Right cardiac atrium (tissue), 5 donors: Measurements from ENCODE around the gene TMED6. TPM values are rescaled to one million over a fixed set of nuclear protein-coding genes. Genes with fewer than 3 reads are reported as not detected.

Experiments used
- ATAC-seq, 2 donors: fragments of 200-7000 bp; cut with Tn5 transposase; one replicate each; pipeline versions ENCODE4 v1.8.0 to v1.9.1; 2020; ENCODE audit warnings: moderate library complexity in 2 of 2, mild to moderate bottlenecking in 1 of 2
- DNase-seq, 3 donors: peaks; one replicate each; pipeline ENCODE4 v3.0.0-alpha.2; 2020
- H3K27ac ChIP-seq: one replicate; pipeline ENCODE4 v1.5.1; 2013; ENCODE audit warnings: mild to moderate bottlenecking, low read length, control low read depth, moderate library complexity
- H3K27me3 ChIP-seq: one replicate; pipeline ENCODE4 v1.6.1; 2013; ENCODE audit not compliant: control insufficient read depth, insufficient read depth
- H3K4me1 ChIP-seq: one replicate; pipeline ENCODE4 v1.6.1; 2013; ENCODE audit warnings: low read length; ENCODE audit not compliant: control insufficient read depth, insufficient read depth
- H3K4me3 ChIP-seq: one replicate; pipeline ENCODE4 v1.5.1; 2013; ENCODE audit warnings: low read length, control low read depth
- H3K9me3 ChIP-seq: one replicate; pipeline ENCODE4 v1.6.1; 2013; ENCODE audit warnings: low read length; ENCODE audit not compliant: control insufficient read depth
- WGBS: extraction: QIAGEN DNeasy Blood & Tissue Kit; methylation state at CpG from one replicate; pipeline ENCODE4 v1.1.7; 2013; 5-methylcytosine and 5-hydroxymethylcytosine counted together
- intact Hi-C, 4 donors: fragments of 100-400 bp; cut with DNase I; formaldehyde crosslinking; loops; one replicate each; pipeline versions ENCODE4 v1.11.0 to v1.14.0; 2022 to 2023
- polyA plus RNA-seq: library from polyadenylated mRNA; stranded (reverse); fragments of 200-250 nt; gene quantifications from one replicate; pipeline ENCODE4 v1.2.3, GENCODE V29; 2013
- total RNA-seq, 4 donors: library from RNA; stranded (reverse); fragmentation: NEBNext Ultra II Directional; extraction: Animal tissue kit (Norgen Biotek cat#: 25700); gene quantifications; one replicate each; pipeline ENCODE4 v1.2.1, GENCODE V29; 2021
- donor health status: healthy with polysubstance abuse.
- donor health status: DM: no; HTN: yes; CAD: no.
- donor health status: DM: no; HTN: no; CAD: no.
- donor health status: DM: no; HTN: yes; CAD: no; lungs with severe emphysema.
- donor health status: DM: yes; HTN: yes; CAD: no.

TMED6 gene
- total and polyA plus RNA-seq, 5 donors, result 0.49 to 0.76 TPM; not detected in 3

DNA sequence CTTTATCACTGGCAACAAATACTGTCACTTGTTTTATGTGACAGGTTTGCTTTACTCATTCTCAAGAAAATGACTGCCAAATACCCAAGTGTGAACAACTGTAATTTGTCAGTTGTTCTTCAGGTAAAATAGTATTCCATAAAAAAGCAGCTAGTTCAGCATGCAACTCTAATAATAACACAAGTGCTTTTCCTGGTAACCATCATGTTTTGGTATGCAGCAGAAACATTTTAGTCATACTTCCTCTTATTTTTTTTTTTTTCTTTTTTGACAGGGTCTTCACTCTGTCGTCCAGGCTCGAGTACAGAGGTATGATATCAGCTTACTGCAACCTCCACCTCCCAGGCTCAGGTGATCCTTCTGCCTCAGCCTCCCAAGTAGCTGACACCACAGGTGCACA lies 29.6 kb upstream of the TMED6 start:
- Histone ChIP-seq H3K27ac (no peak overlapping the region), H3K4me3 (no peak overlapping the region), H3K27me3 (no peaks in the 10 kb centered on the region), H3K9me3 (no peaks in the 10 kb centered on the region), H3K4me1 (no peaks in the 10 kb centered on the region)
- ATAC-seq (no peak), DNase-seq (no peak)
- intact Hi-C loops, result no loop called here
- 53% methylated on average over 2 of the region's 2 CpGs for WGBS

DNA sequence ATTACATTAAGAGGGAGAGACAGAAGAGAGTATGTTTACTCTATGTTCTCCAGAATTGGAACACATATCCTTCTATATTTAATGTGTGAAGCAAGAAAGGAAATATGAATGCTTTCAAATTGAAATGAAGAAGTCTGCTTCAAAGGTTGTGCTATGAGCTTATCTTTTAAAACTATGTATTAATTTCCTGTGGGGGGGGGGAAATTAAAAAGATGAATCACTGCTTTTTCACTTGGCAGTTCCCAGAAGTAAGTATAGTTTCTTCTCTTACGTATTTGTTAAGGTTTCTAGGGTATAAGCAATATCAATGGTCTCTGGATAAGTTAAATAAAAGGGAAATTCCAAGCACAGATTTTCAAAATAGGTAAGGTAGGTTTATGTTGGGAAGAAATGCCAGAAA lies 27.2 kb upstream of the TMED6 start:
- WGBS, result 74% methylated on average over 1 of the region's 1 CpG
- Histone ChIP-seq H3K4me3 (no peak overlapping the region), H3K4me1 (no peaks in the 10 kb centered on the region), H3K9me3 (no peaks in the 10 kb centered on the region), H3K27me3 (no peaks in the 10 kb centered on the region), H3K27ac (no peak overlapping the region)
- intact Hi-C loops, result no loop called here
- ATAC-seq (no peak), DNase-seq (no peak)

- H3K27ac ChIP-seq, result no peak overlapping the region
- H3K27me3 ChIP-seq, result no peaks in the 10 kb centered on the region
- H3K9me3 ChIP-seq, result no peaks in the 10 kb centered on the region
- no peaks in the 10 kb centered on the region for H3K4me1 ChIP-seq
- DNase-seq (no peak), ATAC-seq (no peak)
- 97% methylated on average over 1 of the region's 1 CpG for WGBS
- intact Hi-C loops, result no loop called here
- no peak overlapping the region for H3K4me3 ChIP-seq
Observed at GRCh38 chr16:69378036-69378435, 26.4 kb upstream of the TMED6 start.

DNA sequence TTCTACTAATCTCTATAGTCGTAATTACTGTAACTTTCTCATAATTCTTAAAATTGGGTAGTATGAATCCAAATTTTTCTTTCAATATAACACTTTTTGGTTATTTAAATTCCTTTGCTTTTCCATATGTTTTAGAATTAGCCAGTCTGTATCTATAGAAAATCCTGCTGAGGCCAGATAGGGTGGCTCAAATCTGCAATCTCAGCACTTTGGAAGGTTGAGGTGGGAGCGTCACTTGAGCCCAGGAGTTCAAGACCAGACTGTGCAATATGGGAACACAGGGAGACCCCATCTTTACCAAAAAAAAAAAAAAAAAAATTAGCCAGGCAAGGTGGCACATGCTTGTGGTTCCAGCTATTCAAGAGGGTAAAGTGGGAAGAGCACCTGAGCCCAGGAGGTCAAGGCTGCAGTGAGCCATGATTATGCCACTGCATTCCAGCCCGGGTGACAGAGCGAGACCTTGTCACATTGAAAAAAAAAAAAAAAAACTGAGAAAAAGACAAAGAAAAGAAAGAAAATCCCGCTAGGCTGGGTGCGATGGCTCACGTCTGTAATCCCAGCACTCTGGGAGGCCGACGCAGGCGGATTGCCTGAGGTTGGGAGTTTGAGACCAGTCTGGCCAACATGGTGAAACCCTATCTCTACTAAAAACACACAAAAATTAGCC lies 24.9 kb upstream of the TMED6 start:
- intact Hi-C loops, result no loop called here
- Histone ChIP-seq H3K4me1 (no peaks in the 10 kb centered on the region), H3K27me3 (no peaks in the 10 kb centered on the region), H3K4me3 (no peak overlapping the region), H3K27ac (no peak overlapping the region), H3K9me3 (no peaks in the 10 kb centered on the region)
- ATAC-seq (no peak), DNase-seq (no peak)
- 96% methylated on average over 10 of the region's 10 CpGs for WGBS

DNA sequence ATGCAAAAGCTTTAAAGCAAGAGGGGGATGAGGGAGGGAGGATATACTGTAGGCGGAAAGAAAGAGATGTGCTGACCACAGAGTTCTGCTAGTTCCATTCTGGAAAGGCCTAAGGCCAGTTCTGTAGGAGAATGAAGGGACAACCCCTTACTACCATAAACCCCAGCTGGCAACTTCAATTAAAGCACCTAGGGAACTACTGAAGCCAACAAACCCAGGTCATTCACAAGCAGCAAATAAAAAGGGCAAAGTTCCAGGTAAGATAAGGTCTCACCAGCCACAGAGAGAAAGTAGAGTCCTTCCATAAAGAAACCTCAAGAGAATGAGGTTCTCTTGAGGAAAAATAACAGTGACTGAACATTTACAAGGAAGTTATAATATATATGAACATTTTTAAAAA lies 21.4 kb upstream of the TMED6 start:
- Histone ChIP-seq H3K4me1 (no peaks in the 10 kb centered on the region), H3K9me3 (no peaks in the 10 kb centered on the region), H3K27me3 (no peaks in the 10 kb centered on the region), H3K4me3 (no peak overlapping the region), H3K27ac (no peak overlapping the region)
- DNase-seq, result no peak
- intact Hi-C loops, result no loop called here
- WGBS, result 92% methylated on average over 1 of the region's 1 CpG
- no peak for ATAC-seq

DNA sequence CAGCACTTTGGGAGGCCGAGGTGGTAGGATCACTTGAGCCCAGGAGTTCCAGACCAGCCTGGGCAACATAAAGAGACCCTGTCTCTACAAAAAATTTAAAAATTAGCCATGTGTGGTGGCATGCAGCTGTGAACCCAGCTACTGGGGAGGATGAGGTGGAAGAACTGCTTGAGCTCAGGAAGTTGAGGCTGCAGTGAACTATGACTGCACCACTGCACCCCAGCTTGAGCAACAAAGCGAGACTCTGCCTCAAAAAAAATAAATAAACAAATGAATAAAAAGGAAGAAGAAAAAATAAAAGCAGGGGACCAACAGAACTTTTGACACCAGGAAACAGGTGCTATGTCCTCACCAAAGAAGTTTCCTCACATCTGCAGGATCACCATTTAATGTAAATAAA lies 20.0 kb upstream of the TMED6 start:
- Histone ChIP-seq H3K27me3 (no peaks in the 10 kb centered on the region), H3K4me3 (no peak overlapping the region), H3K27ac (no peak overlapping the region), H3K4me1 (no peaks in the 10 kb centered on the region), H3K9me3 (no peaks in the 10 kb centered on the region)
- ATAC-seq (no peak), DNase-seq (no peak)
- intact Hi-C loops, result no loop called here
- 93% methylated on average over 2 of the region's 2 CpGs for WGBS

DNA sequence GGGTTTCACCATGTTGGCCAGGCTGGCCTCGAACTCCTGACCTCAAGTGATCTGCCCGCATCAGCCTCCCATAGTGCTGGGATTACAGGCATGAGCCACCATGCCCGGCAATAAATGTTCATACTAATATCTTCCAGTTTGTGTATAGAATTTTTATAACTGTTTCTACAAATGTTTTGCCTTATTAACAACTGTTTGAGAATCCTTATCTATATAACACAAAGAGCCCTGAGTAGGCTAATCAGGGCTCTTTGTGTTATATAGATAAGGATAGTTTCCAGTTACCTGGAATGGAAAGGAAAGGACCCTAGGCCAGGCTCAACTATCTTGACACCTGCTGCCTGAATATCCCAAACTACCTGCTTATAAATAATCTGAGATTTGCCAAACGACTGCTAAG lies 17.3 kb upstream of the TMED6 start:
- no peak overlapping the region for H3K27ac ChIP-seq
- no peaks in the 10 kb centered on the region for H3K9me3 ChIP-seq
- DNase-seq (no peak), ATAC-seq (no peak)
- no peak overlapping the region for H3K4me3 ChIP-seq
- 96% methylated on average over 4 of the region's 4 CpGs for WGBS
- no peaks in the 10 kb centered on the region for H3K4me1 ChIP-seq
- no peaks in the 10 kb centered on the region for H3K27me3 ChIP-seq
- intact Hi-C loops, result no loop called here

- H3K27me3 ChIP-seq, result no peaks in the 10 kb centered on the region
- ATAC-seq (no peak), DNase-seq (no peak)
- no peak overlapping the region for H3K27ac ChIP-seq
- no peaks in the 10 kb centered on the region for H3K9me3 ChIP-seq
- H3K4me1 ChIP-seq, result no peaks in the 10 kb centered on the region
- intact Hi-C loops, result no loop called here
- 64% methylated on average over 7 of the region's 7 CpGs for WGBS
- no peak overlapping the region for H3K4me3 ChIP-seq
Observed at GRCh38 chr16:69367980-69368379, 16.4 kb upstream of the TMED6 start.

- H3K27ac ChIP-seq, result no peak overlapping the region
- intact Hi-C loops, result no loop called here
- WGBS, result 91% methylated on average over 7 of the region's 7 CpGs
Observed at GRCh38 chr16:69366431-69366830, 14.8 kb upstream of the TMED6 start.

GRCh38 chr16:69365901-69366300 lies 14.3 kb upstream of the TMED6 start:
- Histone ChIP-seq H3K9me3 (no peaks in the 10 kb centered on the region), H3K4me3 (no peak overlapping the region), H3K4me1 (no peaks in the 10 kb centered on the region), H3K27ac (no peak overlapping the region), H3K27me3 (no peaks in the 10 kb centered on the region)
- intact Hi-C loops, result no loop called here
- ATAC-seq, result no peak
- 90% methylated on average over 2 of the region's 2 CpGs for WGBS
- no peak for DNase-seq

More at GRCh38 chr16:69366431-69366830, 14.8 kb upstream of the TMED6 start:
- H3K4me3 ChIP-seq, result no peak overlapping the region
- H3K27me3 ChIP-seq, result no peaks in the 10 kb centered on the region
- no peaks in the 10 kb centered on the region for H3K4me1 ChIP-seq
- H3K9me3 ChIP-seq, result no peaks in the 10 kb centered on the region
- no peak for ATAC-seq
- no peak for DNase-seq

GRCh38 chr16:69364088-69364487 lies 12.5 kb upstream of the TMED6 start:
- Histone ChIP-seq H3K27ac (no peak overlapping the region), H3K4me3 (no peak overlapping the region), H3K27me3 (no peaks in the 10 kb centered on the region), H3K4me1 (no peaks in the 10 kb centered on the region), H3K9me3 (no peaks in the 10 kb centered on the region)
- ATAC-seq (no peak), DNase-seq (no peak)
- WGBS, result 85% methylated on average over 2 of the region's 2 CpGs
- intact Hi-C loops, result no loop called here

DNA sequence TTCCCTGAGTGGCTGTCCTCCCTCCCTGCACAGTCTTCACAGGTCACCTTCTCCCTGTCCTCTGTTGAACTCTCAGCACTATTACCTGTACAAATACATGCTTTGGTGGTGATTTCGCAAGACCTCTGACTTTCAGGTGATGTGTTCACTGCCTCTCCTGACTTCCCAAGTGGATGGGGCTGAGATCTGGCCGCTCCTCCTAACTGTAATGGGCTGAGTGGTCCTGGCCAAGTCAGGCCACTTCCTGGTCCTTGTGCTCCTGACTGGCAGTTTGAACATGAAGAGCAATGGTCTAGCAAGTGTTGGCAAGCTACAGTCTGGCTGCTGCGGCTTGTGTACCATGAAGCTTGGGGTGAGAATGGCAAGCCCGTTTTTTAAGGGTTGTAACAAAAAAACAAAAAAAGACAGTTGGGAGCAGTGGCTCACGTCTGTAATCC lies 11.7 kb upstream of the TMED6 start:
- WGBS, result 92% methylated on average over 5 of the region's 5 CpGs
- H3K27me3 ChIP-seq, result no peaks in the 10 kb centered on the region
- no peaks in the 10 kb centered on the region for H3K4me1 ChIP-seq
- ATAC-seq, result no peak
- intact Hi-C loops, result no loop called here
- H3K9me3 ChIP-seq, result no peaks in the 10 kb centered on the region
- no peak overlapping the region for H3K27ac ChIP-seq
- H3K4me3 ChIP-seq, result no peak overlapping the region
- DNase-seq, result no peak
